ENCODE data around the gene ABITRAM.

ABITRAM gene

DNA sequence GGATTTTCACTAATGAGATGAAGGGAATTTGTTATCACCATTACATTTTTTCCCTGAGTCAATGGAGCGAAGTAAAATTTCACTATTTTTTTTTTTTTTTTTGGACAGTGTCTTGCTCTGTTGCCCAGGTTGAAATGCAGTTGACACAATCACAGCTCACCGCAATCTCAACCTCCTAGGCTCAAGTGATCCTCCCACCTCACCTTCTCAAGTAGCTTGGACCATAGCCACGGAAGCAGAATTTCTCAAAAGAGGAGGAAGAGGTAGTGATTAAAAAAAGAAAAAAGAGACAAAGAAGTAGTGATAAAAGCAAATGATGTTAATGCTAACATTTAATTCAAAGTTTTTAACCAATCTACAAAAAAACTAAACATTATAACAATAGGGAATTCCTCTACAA is 30.0 kb upstream of the ABITRAM start:
- TF ChIP-seq, protein P1, sequence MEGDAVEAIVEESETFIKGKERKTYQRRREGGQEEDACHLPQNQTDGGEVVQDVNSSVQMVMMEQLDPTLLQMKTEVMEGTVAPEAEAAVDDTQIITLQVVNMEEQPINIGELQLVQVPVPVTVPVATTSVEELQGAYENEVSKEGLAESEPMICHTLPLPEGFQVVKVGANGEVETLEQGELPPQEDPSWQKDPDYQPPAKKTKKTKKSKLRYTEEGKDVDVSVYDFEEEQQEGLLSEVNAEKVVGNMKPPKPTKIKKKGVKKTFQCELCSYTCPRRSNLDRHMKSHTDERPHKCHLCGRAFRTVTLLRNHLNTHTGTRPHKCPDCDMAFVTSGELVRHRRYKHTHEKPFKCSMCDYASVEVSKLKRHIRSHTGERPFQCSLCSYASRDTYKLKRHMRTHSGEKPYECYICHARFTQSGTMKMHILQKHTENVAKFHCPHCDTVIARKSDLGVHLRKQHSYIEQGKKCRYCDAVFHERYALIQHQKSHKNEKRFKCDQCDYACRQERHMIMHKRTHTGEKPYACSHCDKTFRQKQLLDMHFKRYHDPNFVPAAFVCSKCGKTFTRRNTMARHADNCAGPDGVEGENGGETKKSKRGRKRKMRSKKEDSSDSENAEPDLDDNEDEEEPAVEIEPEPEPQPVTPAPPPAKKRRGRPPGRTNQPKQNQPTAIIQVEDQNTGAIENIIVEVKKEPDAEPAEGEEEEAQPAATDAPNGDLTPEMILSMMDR (IDR thresholded peaks at IDR 0.05): no peak
- no peaks in the 10 kb centered on the region for H3K9me3 ChIP-seq
- H3K27me3 ChIP-seq: no peaks in the 10 kb centered on the region
- no peaks in the 10 kb centered on the region for H3K4me1 ChIP-seq (ENCODE audit: control insufficient read depth in 1 of 2, insufficient read depth in 1 of 2, low read depth in 1 of 2, low read length in 1 of 2)
- H3K36me3 ChIP-seq: peaks cover 94% of the 10 kb centered on the region
- no peak overlapping the region for H3K4me3 ChIP-seq (ENCODE audit: low read depth in 1 of 2, low read length in 1 of 2)
- H3K27ac ChIP-seq: no peak overlapping the region

- TF ChIP-seq, protein P1 (IDR thresholded peaks at IDR 0.05): no peak
- Histone ChIP-seq H3K36me3 (peaks cover 94% of the 10 kb centered on the region), H3K9me3 (no peaks in the 10 kb centered on the region), H3K4me3 (ENCODE audit: low read depth in 1 of 2, low read length in 1 of 2) (no peak overlapping the region), H3K4me1 (ENCODE audit: control insufficient read depth in 1 of 2, insufficient read depth in 1 of 2, low read depth in 1 of 2, low read length in 1 of 2) (no peaks in the 10 kb centered on the region), H3K27ac (no peak overlapping the region), H3K27me3 (no peaks in the 10 kb centered on the region)
Measured at GRCh38 chr9:108905494-108905893, 28.7 kb upstream of the ABITRAM start.

- Histone ChIP-seq H3K4me1 (ENCODE audit: control insufficient read depth in 1 of 2, insufficient read depth in 1 of 2, low read depth in 1 of 2, low read length in 1 of 2) (peaks cover 4 to 9% of the 10 kb centered on the region in 2 experiments), H3K27ac (no peak overlapping the region), H3K36me3 (peaks cover 73% of the 10 kb centered on the region)
Measured at GRCh38 chr9:108910402-108910801, 23.8 kb upstream of the ABITRAM start.

DNA sequence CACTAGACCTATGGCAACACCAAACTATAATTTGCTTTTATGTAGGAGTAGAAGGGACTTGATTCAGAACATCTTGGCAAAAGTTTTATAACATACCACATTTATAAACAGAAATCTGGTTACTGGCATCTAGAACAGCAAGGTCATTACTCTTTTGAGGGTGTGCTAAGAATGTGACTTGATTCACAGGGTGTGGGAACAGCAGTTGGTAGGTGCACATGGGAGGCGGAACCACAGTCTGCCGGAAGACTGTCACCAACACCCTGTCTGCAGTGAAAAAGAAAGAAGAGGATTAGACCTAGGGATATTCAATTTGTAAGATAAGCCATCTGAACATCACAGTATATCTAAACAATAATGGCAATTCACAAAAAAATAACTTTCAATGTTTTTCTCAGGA is 23.3 kb upstream of the ABITRAM start:
- TF ChIP-seq, protein P1 (IDR thresholded peaks at IDR 0.05): no peak
- H3K27ac ChIP-seq: no peak overlapping the region
- H3K27me3 ChIP-seq: no peaks in the 10 kb centered on the region
- no peaks in the 10 kb centered on the region for H3K9me3 ChIP-seq
- no peak overlapping the region for H3K4me3 ChIP-seq (ENCODE audit: low read depth in 1 of 2, low read length in 1 of 2)
- peaks cover 4 to 9% of the 10 kb centered on the region in 2 experiments for H3K4me1 ChIP-seq (ENCODE audit: control insufficient read depth in 1 of 2, insufficient read depth in 1 of 2, low read depth in 1 of 2, low read length in 1 of 2)
- H3K36me3 ChIP-seq: peaks cover 73% of the 10 kb centered on the region

More at GRCh38 chr9:108910402-108910801, 23.8 kb upstream of the ABITRAM start:
- Histone ChIP-seq H3K9me3 (no peaks in the 10 kb centered on the region), H3K4me3 (ENCODE audit: low read depth in 1 of 2, low read length in 1 of 2) (no peak overlapping the region), H3K27me3 (no peaks in the 10 kb centered on the region)
- TF ChIP-seq, protein P1 (IDR thresholded peaks at IDR 0.05): no peak

DNA sequence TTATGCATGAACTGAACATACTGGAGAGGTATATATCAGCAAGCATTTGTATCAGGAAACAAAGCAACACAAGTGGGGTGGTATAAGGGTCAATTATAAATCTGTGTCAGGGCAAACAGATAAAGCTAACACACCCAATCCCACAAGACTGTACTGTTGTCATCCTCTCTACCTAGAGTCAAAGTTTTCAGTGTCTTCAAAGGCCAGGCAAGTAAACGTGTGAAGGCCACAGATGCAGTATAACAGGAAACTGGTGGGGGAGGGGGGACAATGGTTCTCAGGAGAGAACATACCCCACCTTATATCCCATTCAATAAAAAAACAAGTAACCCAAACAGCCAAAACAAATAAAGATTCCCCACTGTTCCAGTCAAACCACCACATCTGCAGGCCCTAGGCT is 22.4 kb upstream of the ABITRAM start:
- Histone ChIP-seq H3K4me1 (ENCODE audit: control insufficient read depth in 1 of 2, insufficient read depth in 1 of 2, low read depth in 1 of 2, low read length in 1 of 2) (peaks cover 4 to 9% of the 10 kb centered on the region in 2 experiments), H3K27me3 (no peaks in the 10 kb centered on the region), H3K9me3 (no peaks in the 10 kb centered on the region), H3K27ac (no peak overlapping the region), H3K36me3 (peaks cover 71% of the 10 kb centered on the region), H3K4me3 (ENCODE audit: low read depth in 1 of 2, low read length in 1 of 2) (no peak overlapping the region)
- TF ChIP-seq, protein P1 (IDR thresholded peaks at IDR 0.05): no peak

DNA sequence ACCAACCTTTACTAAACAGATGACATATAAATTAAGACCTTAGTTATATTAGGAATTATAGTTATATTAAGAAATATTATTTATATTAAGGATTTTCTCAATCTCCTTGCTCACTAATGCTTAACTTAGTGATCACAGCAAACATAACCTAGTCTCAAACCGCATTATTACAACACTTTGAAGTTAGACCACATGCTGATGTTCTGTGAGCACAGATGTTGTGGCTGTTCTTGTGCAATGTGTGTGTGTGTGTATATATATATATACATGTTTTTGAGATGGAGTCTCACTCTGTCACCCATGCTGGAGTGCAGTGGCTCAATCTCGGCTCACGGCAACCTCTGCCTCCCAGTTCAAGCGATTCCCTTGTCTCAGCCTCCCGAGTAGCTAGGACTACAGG is 20.8 kb upstream of the ABITRAM start:
- H3K27ac ChIP-seq: no peak overlapping the region
- peaks cover 67% of the 10 kb centered on the region for H3K36me3 ChIP-seq
- no peak overlapping the region for H3K4me3 ChIP-seq (ENCODE audit: low read depth in 1 of 2, low read length in 1 of 2)
- H3K27me3 ChIP-seq: no peaks in the 10 kb centered on the region
- H3K9me3 ChIP-seq: no peaks in the 10 kb centered on the region
- H3K4me1 ChIP-seq (ENCODE audit: control insufficient read depth in 1 of 2, insufficient read depth in 1 of 2, low read depth in 1 of 2, low read length in 1 of 2): peaks cover 4 to 9% of the 10 kb centered on the region in 2 experiments
- TF ChIP-seq, protein P1 (IDR thresholded peaks at IDR 0.05): no peak
